ENCODE measurements around the gene MBNL2. TPM values are rescaled to one million over a fixed set of nuclear protein-coding genes. Genes with fewer than 3 reads are reported as not detected.

The MBNL2 gene
- total and polyA plus RNA-seq, 2 donors from 2014 or later: 18.8 to 70.5 TPM

DNA sequence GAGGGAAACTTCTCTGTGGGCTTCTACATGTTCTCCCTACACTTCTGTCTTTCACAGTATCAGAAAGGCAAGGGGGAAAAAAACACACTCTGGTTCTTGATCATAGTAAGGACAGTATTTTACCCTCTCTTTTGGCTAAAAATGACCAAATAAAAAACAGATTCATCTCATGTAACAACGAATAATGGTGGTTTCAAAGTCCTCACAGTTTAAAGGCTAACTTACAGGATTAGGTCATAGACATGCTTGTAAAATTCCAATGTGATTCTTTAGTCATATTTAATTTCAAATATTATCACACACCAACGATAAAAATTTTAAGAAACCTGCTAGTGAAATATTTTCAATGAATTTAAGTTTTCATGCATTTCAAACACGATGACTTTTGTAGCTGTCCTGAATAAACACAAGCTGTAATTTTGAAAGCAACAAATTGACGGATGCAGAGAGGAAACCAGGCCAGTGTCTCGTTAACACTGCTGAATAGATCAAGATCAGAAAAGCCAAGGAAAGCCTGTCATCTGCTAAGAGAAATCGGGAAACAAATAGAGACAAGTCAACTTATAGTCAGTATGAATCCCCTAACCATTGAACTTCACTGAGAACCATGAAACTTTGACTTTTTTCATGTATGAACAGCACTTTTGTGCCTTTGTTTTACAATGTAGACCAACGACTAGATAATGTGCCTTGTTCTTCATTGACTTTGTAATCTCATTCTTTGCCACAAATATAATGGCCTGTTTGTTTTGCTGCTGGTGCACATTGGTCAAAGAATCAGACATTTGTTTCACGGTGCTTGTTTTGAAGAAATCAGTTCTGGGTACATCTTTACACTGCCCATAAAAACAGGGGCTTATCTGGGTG is 22.0 kb downstream of the MBNL2 start:
- Histone ChIP-seq H3K9ac (ENCODE audit: low read length in 3 of 3) (no peak overlapping the region), H3K4me3 (ENCODE audit: low read length in 3 of 3) (no peak overlapping the region), H3K36me3 (ENCODE audit: control insufficient read depth in 2 of 3, insufficient read depth in 3 of 3, low read length in 3 of 3) (no peaks in the 10 kb centered on the region), H3K27ac (ENCODE audit: low read depth in 2 of 2, low read length in 2 of 2) (peak overlapping the region; percentile 5 to 68), H3K4me1 (ENCODE audit: control insufficient read depth in 2 of 3, insufficient read depth in 2 of 3, low read depth in 1 of 3, low read length in 3 of 3) (peaks cover 3 to 45% (median 26%) of the 10 kb centered on the region in 3 donors), H3K9me3 (ENCODE audit: control insufficient read depth in 2 of 3, insufficient read depth in 1 of 3, low read length in 3 of 3) (no peaks in the 10 kb centered on the region), H3K27me3 (ENCODE audit: control insufficient read depth, insufficient read depth, low read length) (no peaks in the 10 kb centered on the region)
- TF ChIP-seq CTCF (IDR thresholded peaks at IDR 0.05; ENCODE audit: borderline replicate concordance, extremely low read depth, insufficient read depth): no peak
- intact Hi-C loops (cut with DNase I): no loop called here
- no peak for DNase-seq
- FAIRE-seq: no peak

GRCh38 chr13:97245011-97245410 is 22.9 kb downstream of the MBNL2 start:
- Histone ChIP-seq H3K9ac (ENCODE audit: low read length in 3 of 3) (no peak overlapping the region), H3K9me3 (ENCODE audit: control insufficient read depth in 2 of 3, insufficient read depth in 1 of 3, low read length in 3 of 3) (no peaks in the 10 kb centered on the region), H3K36me3 (ENCODE audit: control insufficient read depth in 2 of 3, insufficient read depth in 3 of 3, low read length in 3 of 3) (no peaks in the 10 kb centered on the region), H3K27me3 (ENCODE audit: control insufficient read depth, insufficient read depth, low read length) (no peaks in the 10 kb centered on the region), H3K4me1 (ENCODE audit: control insufficient read depth in 2 of 3, insufficient read depth in 2 of 3, low read depth in 1 of 3, low read length in 3 of 3) (peaks cover 3 to 40% (median 23%) of the 10 kb centered on the region in 3 donors), H3K4me3 (ENCODE audit: low read length in 3 of 3) (no peak overlapping the region), H3K27ac (ENCODE audit: low read depth in 2 of 2, low read length in 2 of 2) (peak overlapping the region; percentile 0 to 66)
- TF ChIP-seq CTCF (IDR thresholded peaks at IDR 0.05; ENCODE audit: borderline replicate concordance, extremely low read depth, insufficient read depth): no peak
- no peak for FAIRE-seq
- intact Hi-C loops (cut with DNase I): no loop called here
- DNase-seq: no peak

- intact Hi-C loops (cut with DNase I): no loop called here
- Histone ChIP-seq H3K9ac (ENCODE audit: low read length in 3 of 3) (no peak overlapping the region), H3K4me3 (ENCODE audit: low read length in 3 of 3) (peak overlapping the region in 1 of 3 donors; percentile 30), H3K9me3 (ENCODE audit: control insufficient read depth in 2 of 3, insufficient read depth in 1 of 3, low read length in 3 of 3) (no peaks in the 10 kb centered on the region), H3K4me1 (ENCODE audit: control insufficient read depth in 2 of 3, insufficient read depth in 2 of 3, low read depth in 1 of 3, low read length in 3 of 3) (peaks cover 3 to 34% (median 17%) of the 10 kb centered on the region in 3 donors), H3K27ac (ENCODE audit: low read depth in 2 of 2, low read length in 2 of 2) (peak overlapping the region; percentile 9 to 20), H3K36me3 (ENCODE audit: control insufficient read depth in 2 of 3, insufficient read depth in 3 of 3, low read length in 3 of 3) (no peaks in the 10 kb centered on the region), H3K27me3 (ENCODE audit: control insufficient read depth, insufficient read depth, low read length) (no peaks in the 10 kb centered on the region)
- TF ChIP-seq CTCF (IDR thresholded peaks at IDR 0.05; ENCODE audit: borderline replicate concordance, extremely low read depth, insufficient read depth): no peak
- FAIRE-seq (no peak), DNase-seq (no peak)
Observed at GRCh38 chr13:97246596-97247158, 24.5 kb downstream of the MBNL2 start.

Data from kidney (tissue), 14 donors.